NCI-H82 treated with DMSO at 0.1 percent for 48 hours (cell line): ENCODE results near the gene PNPLA1.

Experiments used
- DNase-seq: peaks from one replicate; lab custom pipeline; 2025; ENCODE audit not compliant: unreplicated experiment; lab: John Stamatoyannopoulos, UW

Gene PNPLA1, protein sequence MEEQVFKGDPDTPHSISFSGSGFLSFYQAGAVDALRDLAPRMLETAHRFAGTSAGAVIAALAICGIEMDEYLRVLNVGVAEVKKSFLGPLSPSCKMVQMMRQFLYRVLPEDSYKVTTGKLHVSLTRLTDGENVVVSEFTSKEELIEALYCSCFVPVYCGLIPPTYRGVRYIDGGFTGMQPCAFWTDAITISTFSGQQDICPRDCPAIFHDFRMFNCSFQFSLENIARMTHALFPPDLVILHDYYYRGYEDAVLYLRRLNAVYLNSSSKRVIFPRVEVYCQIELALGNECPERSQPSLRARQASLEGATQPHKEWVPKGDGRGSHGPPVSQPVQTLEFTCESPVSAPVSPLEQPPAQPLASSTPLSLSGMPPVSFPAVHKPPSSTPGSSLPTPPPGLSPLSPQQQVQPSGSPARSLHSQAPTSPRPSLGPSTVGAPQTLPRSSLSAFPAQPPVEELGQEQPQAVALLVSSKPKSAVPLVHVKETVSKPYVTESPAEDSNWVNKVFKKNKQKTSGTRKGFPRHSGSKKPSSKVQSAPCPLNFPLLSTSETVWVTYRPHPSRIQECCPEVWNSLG

DNA sequence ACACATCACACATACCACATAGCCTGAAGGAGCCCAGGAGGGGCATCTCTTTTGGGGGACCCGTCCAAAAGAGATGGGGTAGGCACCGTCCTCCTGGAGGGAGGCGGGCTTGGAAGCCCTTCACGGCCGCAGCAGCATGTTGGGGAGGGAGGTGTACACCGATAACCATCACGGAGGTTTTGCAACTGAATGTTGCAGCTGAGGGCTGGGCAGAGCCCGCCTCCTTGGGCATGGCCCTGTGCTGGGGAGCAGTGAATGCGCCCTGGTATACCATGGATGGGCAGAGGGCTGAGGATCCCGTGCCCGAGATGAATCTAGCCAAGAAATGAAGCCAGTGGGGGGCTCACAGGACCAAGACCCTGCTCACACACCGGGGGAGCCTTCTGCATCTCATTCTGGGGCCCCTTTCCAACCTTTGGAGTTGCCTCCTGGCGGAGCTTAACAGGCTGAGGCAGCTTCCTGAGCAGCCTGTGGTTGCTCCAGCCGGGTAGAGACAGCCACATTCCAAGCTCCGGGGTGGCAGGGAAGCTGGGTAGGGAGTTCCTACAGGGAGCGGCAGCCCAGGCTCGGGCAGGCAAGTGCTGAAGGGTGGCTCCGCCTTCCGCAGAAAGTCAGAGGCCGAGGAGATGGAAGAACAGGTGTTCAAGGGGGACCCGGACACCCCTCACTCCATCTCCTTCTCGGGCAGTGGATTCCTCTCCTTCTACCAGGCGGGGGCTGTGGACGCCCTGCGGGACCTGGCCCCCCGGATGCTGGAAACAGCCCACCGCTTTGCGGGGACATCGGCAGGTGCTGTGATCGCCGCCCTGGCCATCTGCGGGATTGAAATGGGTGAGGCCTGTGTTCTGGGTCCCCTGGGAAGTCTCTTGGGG, at the start of gene PNPLA1:
Gene PNPLA1 (plus strand): TSS at position 227 of the 872 bp plus-strand sequence. CDS start 400 bp downstream, at position 627.
- DNase-seq = no peak

DNA sequence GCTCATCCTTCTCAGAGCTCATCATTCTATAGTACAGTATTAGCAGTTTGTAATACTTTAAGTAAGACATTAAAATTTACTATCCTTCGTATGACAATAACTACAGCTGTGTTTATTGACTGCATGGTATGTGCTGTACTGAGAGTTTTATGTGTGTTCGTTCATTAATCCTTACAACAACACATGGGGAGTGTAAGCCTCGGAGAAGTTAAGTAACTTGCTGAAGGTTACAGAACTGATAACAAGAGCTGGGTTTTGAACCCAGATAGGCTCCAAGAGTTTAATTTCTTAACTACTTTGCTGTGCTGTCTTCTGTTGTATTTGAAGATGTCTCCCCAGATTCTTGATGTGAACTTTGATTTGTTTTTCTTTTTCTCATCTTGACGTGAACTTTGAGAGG, 49.6 kb upstream of the PNPLA1 start:
- DNase-seq = no peak

DNA sequence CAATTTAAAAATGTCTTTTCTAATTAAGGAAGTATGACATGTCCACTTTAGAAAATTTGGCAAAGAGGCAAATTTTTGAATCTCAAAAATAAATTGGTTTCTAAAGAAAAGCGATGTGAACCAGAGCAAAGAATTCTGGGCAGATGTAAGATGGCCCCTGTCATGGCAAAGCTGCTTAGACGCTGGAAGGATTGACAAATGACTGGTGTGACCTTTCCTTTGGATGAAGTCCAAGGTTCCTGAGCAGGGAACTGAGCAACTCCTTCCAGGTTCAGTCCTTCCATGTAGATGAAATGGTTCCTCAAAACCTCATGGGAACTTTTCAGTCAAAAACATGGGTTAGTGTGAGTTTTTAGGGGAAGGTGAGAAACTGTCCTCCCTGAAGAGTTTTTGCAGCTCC, 48.2 kb upstream of the PNPLA1 start:
- DNase-seq = no peak

DNA sequence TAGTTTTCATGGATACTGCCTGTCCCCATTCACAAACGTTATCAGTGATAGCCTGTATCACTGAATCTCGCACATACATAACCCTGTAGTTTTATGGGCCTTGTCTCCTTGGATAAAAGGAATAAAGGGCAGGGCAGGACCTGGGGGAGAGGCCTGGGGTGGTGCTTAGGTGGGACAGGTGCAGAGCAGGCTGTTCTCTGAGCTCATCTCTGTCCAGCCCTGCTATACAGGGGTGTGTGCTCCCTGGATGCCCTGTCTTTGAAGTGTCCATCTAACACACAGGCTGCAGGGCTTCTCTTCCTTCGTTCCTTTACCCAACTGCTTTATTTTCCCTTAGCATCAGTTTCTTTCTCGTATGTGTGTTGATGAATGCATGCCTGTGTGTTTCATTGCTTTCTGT, 46.9 kb upstream of the PNPLA1 start:
- DNase-seq = no peak

DNA sequence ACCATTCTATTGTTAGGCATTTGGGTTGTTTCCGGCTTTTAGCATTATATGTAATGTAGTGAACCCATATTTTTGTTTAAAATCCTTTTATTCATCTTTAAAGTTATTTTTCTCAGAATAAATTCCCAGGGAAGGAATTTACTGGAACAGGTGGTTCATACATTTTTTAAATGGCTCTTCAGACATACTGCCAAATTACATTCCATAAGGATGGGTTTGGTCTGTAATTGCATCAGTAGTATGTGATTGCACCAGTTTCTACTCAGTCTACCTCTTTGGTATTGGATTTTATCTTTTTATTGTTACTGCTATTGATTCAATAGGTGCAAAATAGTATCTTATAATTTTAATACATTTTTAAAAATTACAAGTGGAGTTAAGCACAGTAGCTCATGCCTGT, 46.2 kb upstream of the PNPLA1 start:
- no peak for DNase-seq

DNA sequence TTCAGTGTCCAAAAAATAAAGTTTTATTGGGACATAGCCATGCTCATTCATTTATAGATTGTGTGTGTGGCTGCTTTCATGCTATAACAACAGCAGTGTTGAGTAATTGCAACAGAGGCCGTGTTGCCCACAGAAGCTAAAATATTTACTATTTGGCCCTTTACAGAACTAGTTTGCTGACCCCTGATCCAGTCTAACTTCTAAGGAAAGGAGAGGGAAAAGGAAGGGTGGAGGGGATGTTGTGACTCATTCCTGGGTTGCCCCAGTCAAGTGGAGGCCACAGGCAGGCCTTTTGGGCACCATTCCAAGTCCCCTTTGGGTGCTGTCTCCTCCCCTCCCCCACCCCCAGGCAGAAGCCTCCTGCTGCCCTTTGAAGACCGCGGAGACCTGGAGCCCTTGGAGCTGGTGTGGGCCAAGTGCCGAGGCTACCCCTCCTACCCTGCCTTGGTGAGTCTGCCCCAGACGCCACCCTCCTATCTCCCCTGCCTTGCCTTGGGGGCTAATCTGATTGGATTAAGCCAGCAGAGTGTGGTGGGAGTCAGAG, 44.9 kb upstream of the PNPLA1 start:
- DNase-seq = peak; percentile 73

DNA sequence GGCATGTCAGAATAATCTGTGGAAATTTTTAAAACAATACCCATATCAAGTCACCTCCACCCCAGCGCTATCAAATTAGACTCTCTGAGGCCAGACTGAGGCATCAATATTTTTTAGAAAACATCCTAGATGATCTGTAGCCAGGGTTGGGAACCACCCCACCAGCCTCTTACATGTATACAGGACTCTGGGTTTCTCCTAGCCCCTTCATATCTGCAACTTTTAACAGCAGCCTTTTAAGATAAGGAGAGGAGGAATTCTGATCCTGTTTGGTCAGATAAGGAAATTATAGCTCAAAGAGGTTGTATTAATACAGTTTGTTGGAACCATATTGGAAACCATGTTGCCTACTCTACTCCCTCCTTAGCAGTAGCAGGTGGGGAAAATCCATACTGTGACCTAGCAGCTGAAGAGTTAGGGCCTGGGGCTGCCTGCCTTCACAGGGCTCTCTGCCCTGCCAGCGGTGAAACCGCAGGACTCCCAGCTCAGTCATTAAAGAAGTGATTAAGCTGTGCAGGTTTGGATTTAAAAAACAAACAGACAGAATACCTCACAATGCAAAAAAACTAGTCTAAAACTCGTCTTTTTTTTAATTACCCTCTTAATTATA, 43.3 kb upstream of the PNPLA1 start:
- no peak for DNase-seq

DNA sequence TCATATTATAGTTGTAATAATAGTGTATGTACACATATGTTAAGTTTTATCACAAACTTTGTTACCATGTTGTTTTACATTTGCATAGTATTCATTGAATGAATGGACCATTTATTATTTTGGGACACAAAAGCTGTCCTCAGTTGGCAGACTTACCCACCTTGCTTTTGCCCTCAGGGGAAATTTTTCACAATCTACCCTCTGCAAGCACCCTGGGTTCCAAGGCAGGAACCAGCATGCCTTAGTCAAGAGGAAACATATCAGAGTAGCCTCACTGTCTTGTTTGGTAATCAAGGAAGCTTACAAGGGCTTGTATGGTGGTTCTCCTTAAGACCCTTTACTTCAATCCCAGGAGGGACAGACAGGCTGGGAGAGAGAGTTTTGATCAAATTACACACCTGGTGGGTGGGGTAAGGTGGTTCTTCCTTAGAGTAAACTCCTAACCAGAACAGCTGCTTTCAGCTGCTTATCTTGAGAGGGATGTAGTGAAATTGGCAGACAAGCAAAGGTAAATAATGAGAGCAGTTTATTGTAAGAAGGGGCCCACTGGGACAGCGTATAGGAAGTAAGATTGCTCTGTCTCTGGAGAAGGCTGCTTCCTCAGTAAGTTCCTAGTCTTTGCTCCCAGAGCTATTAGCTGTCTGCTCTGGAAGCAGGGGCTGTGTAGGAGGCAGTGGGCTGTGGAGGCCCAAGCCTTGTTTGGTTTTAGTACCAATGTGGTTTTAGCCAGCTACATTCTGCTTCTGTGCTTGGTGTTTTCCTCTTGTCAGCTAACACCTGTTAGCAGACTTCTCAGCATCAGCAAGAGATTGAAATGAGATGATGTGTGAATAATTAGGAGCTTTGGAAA, 42.3 kb upstream of the PNPLA1 start:
- peak; percentile 38 for DNase-seq

DNA sequence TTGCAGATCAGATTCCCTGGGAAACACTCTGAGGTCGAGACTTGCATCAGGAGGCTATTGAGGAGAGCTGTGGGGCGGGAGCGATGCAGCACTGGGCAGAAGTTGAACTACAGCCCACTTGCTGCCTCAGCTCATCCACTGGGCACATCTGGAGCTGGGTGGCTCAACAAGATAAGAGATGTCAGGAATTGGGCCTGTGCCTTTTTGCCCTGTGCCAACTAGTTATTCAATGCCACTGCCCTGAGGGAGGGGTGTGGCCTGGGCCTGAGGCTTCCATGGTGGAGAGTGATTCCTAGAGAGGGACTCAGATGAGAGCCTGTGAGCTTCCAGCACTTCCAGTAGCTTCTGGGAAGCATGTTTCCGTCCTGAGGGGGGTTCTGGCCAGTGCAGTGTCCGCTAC, 40.6 kb upstream of the PNPLA1 start:
- no peak for DNase-seq

DNA sequence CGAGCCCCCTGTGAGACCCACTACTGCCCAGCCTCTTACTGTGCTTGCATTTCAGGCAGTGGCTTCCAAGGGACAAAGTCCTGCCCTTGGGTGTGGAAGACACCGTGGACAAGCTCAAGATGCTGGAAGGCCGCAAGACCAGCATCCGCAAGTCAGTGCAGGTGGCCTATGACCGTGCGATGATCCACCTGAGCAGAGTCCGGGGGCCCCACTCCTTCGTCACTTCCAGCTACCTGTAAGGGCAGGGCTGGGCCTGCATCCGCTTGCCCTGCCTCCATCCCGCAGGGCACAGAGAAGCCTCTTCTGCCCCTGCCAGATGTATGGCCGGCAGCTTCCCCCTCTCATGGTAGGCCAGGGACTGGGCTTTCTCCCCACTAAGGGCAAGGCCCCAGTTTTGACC, 39.5 kb upstream of the PNPLA1 start:
- no peak for DNase-seq

DNA sequence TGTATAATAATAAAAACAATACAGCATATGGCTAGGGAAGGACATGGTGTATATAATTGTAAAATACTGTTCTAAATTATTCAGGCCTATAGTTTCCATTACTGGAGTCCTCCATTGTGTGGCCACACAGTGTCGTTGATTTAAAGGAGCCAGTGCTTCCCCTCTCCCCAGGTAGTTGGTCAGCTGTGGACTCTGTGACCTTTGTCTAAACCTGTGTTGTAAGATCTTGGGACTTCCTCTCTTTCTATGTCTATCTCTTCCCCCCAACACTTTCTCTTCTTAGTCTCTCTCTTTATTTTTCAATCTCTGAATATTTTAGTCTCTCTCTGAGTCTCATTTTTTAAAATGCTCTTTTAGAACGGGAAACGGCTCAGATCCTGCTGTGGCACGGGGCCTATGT, 37.7 kb upstream of the PNPLA1 start:
- DNase-seq = no peak

DNA sequence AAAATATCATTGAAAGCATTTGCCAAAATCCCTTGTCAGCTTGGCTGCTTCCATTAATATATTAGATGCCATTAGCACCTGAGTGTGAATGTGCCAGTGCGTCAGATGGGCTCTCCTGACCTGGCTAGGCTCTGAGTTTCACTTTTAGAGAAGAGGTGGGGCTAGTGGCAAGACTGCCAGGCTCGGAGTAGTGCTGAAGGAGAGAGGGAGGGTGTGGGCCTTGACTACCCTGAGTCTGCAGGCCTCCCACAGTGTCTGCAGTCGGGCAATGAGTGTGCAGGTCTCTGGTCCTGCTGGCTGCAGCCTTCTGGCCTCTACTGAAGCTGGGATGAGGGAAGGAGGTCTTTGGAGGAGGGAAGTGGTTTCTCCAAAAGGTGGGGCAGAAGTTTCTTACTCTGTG, 34.6 kb upstream of the PNPLA1 start:
- DNase-seq = no peak

DNA sequence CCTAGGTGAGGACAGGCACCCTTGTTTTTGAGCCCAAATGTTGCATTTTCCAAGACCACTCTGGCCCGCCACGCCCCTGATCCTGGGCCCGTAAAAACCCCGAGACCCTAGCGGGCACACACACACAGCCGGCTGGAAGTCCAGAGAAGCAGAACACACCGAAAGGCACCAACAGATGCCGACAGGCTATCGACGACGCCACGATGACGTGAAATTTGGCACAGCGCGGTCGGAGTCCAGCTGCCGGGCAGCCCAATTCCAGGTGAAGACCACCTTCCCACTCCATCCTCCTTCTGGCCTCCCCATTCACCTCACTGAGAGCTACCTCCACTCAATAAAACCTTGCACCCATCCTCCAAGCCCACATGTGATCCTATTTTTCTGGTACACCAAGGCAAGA, 34.0 kb upstream of the PNPLA1 start:
- DNase-seq = no peak

DNA sequence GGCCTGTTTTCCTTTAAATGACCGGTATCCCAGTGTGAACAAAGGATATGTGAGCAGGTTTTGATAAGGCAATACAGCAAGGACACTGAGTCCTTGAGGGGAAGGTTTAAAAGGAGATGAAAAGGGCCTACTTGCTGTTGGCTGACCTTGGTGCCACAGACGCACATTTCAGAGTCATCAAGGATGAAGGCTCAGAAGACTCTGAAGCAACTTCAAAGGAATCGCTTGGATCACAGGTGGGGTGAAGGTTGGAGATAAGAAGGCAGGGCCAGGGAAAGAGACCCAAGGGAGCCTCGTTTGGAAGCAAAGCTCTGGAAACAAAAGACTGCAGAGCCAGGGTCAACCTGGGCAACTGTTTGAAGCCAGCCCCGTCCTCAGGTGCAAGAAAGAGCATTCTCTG, 30.1 kb upstream of the PNPLA1 start:
- DNase-seq = no peak

DNA sequence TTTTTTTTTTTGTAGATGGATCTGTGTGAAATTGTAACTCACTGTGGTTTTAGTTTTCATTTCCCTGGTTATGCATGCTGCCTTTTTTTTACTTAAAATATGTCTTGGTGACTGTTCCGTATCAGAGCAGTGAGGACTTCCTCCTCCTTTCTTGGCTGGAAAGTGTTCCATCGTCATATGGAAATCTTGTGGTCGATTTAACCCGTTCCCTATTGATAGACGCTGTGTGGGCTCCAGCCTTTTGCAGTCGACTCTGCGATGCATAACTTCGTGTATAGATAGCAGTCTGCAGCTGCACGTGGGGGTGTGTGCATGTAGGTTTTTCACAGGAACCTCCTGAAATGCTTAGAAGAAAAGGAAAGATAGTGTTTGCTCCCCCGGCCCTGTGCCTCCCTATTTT, 28.1 kb upstream of the PNPLA1 start:
- no peak for DNase-seq

DNA sequence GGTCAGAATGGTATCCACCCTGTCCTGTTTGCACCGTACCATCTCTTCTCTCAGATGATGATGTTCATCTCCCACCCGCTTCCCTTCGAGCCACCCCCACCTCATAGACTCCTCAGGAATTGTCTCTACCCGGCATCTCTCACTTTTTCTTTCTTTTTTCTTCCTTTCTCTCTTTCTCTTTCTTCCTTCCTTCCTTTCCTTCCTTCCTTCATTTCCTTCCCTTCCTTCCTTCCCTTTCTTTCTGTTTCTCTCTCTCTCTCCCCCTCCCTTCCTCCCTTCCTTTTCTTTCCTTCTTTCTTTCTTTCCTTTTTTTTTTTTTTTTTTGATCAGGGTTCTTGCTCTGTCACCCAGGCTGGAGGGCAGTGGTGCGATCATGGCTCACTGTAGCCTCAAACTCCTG, 27.7 kb upstream of the PNPLA1 start:
- DNase-seq = no peak

DNA sequence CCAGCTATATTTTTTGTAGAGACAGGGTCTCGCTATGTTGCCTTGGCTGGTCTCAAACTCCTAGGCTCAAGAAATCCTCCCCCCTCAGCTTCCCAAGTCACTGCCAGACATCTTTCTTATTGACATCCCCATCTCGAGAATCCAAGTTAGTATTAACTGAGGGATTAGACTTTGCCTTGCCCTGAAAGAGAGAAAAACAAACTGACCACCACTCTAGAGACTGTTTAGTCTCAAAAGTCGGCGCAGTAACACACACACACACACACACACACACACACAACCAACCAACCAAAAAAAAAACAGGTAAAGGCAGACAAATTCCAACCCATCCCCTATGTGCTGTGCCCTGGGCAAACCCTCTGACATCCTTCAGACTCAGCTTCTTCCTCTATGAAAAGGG, 27.2 kb upstream of the PNPLA1 start:
- no peak for DNase-seq

DNA sequence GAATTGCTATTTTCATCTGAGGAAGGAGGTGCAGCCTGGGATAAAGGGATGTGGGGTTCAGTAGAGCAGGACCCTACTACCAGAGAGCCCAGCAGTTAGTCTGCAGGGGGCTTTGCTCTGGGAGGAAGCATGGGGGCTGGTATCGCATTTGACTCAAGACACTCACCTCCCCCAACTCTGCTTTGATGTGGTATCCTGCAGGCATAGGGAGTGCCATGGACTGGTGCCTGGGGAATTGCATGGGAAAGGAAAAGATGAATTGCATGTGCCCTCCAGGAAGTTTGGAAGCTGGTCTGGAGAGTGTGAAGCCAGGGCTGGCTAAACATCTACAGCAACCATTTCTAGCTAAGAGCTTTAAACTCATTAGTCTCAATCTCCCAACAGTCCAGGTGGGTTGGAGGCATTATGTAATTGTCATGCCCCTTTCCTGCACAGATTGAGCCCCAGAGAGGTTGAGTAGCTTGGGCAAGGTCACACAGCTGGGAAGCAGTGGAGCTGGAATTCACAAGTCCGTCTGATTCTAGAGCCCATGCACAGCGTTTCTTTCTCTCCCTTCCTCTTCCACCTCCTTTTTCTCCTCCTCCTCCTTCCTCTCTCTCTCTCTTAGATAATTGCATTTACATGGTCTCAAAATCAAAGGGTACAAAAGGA, 26.2 kb upstream of the PNPLA1 start:
- DNase-seq = no peak

DNA sequence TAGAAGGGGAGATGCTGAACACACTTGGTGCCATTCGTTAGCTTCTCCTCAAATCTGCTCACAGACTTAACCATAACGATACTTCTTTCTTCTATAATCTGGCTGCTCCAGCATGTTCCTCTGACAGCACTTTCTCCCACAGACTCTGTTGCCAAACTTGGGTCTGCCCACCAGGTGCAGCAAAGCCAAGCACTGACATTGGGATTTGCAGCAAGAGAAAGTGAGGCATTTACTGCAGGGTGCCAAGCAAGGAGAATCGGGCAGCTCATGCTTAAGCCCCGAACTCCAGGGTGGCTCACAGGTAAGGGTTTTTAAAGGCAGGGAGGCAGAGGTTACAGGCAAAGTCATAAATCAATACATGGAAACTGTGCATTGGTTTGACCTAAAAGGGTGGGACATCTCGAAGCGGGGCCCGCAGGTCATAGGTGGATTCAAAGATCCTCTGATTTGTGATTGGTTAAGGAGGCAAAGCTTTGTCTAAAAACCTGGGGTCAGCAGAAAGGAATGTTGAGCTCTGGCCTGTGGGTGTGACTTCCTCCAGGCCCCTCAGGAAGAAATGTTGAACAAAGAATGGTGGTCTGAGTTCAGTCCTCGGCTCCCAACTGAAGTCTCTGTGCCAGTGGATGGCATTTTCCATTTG, 25.1 kb upstream of the PNPLA1 start:
- DNase-seq = no peak
